SK-N-SH (cell line): ENCODE results near the gene SP4.

ENCODE experiments used
- EZH2phosphoT487 ChIP-seq: fragments of 200-600 bp; sonication (generic); IDR thresholded peaks from 2 replicates; pipeline ENCODE4 v1.6.1; 2017; ENCODE audit warnings: low read depth, mixed run types, mild to moderate bottlenecking, antibody characterized with exemption, moderate library complexity, borderline replicate concordance
- FOXJ3 ChIP-seq: sonication (generic); formaldehyde crosslinking; IDR thresholded peaks from 2 replicates; pipeline ENCODE4 v1.5.1; 2020; ENCODE audit warnings: mild to moderate bottlenecking, missing genetic modification reagents
- FOXM1 ChIP-seq: IDR thresholded peaks from 2 replicates; pipeline ENCODE4 v1.4.0; 2012; ENCODE audit warnings: low read depth, mild to moderate bottlenecking
- GABPA ChIP-seq: IDR thresholded peaks from 2 replicates; pipeline ENCODE4 v1.4.0; 2012; ENCODE audit warnings: low read depth, mild to moderate bottlenecking
- POLR2AphosphoS5 ChIP-seq: IDR thresholded peaks from 2 replicates; pipeline ENCODE4 v1.6.1; 2012; ENCODE audit warnings: low read depth, low read length
- TEAD4 ChIP-seq: IDR thresholded peaks from 2 replicates; pipeline ENCODE4 v1.4.0; 2012; ENCODE audit warnings: mild to moderate bottlenecking, borderline replicate concordance; ENCODE audit not compliant: insufficient read depth
- TF ChIP-seq, protein P1 (sequence below): fragments of 200-600 bp; sonication (generic); IDR thresholded peaks from 2 replicates; pipeline ENCODE4 v1.6.1; 2017; ENCODE audit warnings: antibody characterized with exemption, mild to moderate bottlenecking, moderate library complexity
- TF ChIP-seq, protein P2 (sequence below): IDR thresholded peaks from 2 replicates; pipeline ENCODE4 v1.4.0; 2012; ENCODE audit warnings: low read depth, borderline replicate concordance
- TF ChIP-seq, protein P3 (sequence below): IDR thresholded peaks from 2 replicates; pipeline ENCODE4 v1.4.0; 2012; ENCODE audit warnings: low read depth, borderline replicate concordance

- no peak for TF ChIP-seq EZH2phosphoT487
- TF ChIP-seq, protein P1, sequence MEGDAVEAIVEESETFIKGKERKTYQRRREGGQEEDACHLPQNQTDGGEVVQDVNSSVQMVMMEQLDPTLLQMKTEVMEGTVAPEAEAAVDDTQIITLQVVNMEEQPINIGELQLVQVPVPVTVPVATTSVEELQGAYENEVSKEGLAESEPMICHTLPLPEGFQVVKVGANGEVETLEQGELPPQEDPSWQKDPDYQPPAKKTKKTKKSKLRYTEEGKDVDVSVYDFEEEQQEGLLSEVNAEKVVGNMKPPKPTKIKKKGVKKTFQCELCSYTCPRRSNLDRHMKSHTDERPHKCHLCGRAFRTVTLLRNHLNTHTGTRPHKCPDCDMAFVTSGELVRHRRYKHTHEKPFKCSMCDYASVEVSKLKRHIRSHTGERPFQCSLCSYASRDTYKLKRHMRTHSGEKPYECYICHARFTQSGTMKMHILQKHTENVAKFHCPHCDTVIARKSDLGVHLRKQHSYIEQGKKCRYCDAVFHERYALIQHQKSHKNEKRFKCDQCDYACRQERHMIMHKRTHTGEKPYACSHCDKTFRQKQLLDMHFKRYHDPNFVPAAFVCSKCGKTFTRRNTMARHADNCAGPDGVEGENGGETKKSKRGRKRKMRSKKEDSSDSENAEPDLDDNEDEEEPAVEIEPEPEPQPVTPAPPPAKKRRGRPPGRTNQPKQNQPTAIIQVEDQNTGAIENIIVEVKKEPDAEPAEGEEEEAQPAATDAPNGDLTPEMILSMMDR, result no peak
- TF ChIP-seq, protein P2, sequence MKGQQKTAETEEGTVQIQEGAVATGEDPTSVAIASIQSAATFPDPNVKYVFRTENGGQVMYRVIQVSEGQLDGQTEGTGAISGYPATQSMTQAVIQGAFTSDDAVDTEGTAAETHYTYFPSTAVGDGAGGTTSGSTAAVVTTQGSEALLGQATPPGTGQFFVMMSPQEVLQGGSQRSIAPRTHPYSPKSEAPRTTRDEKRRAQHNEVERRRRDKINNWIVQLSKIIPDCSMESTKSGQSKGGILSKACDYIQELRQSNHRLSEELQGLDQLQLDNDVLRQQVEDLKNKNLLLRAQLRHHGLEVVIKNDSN, result no peak
- no peak for TF ChIP-seq TEAD4
- TF ChIP-seq POLR2AphosphoS5, result no peak
- TF ChIP-seq, protein P3, sequence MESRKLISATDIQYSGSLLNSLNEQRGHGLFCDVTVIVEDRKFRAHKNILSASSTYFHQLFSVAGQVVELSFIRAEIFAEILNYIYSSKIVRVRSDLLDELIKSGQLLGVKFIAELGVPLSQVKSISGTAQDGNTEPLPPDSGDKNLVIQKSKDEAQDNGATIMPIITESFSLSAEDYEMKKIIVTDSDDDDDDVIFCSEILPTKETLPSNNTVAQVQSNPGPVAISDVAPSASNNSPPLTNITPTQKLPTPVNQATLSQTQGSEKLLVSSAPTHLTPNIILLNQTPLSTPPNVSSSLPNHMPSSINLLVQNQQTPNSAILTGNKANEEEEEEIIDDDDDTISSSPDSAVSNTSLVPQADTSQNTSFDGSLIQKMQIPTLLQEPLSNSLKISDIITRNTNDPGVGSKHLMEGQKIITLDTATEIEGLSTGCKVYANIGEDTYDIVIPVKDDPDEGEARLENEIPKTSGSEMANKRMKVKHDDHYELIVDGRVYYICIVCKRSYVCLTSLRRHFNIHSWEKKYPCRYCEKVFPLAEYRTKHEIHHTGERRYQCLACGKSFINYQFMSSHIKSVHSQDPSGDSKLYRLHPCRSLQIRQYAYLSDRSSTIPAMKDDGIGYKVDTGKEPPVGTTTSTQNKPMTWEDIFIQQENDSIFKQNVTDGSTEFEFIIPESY, result no peak
- no peak for TF ChIP-seq FOXJ3 (CRISPR knock-in tag)
- no peak for TF ChIP-seq FOXM1
- no peak for TF ChIP-seq GABPA
Measured at GRCh38 chr7:21383227-21384220, 44.4 kb upstream of the SP4 start.
